ENCODE results near the gene MAP4K4. TPM values are rescaled to one million over a fixed set of nuclear protein-coding genes. Genes with fewer than 3 reads are reported as not detected.

The MAP4K4 gene
- total RNA-seq, 2 donors from 2014 or later = 47.5 to 50.4 TPM

GRCh38 chr2:101698844-101699754 lies 1.6 kb downstream of the MAP4K4 start:
- Histone ChIP-seq H3K9me3 (no peaks in the 10 kb centered on the region), H3K27ac (peak overlapping the region; percentile 72 to 79), H3K36me3 (no peaks in the 10 kb centered on the region), H3K4me1 (peaks cover 0 to 31% of the 10 kb centered on the region in 2 donors), H3K27me3 (no peaks in the 10 kb centered on the region), H3K4me3 (peak overlapping the region; percentile 59 to 62)
- no peak for TF ChIP-seq CTCF (IDR thresholded peaks at IDR 0.05)
- no peak for DNase-seq (ENCODE audit: low spot score)

GRCh38 chr2:101699755-101700461 lies 2.4 kb downstream of the MAP4K4 start:
- peaks cover 0 to 37% of the 10 kb centered on the region in 2 donors for H3K4me1 ChIP-seq
- H3K27ac ChIP-seq = peak overlapping the region; percentile 72 to 79
- no peak for DNase-seq (ENCODE audit: low spot score)
- H3K36me3 ChIP-seq = no peaks in the 10 kb centered on the region
- H3K4me3 ChIP-seq = peak overlapping the region; percentile 59 to 62
- no peaks in the 10 kb centered on the region for H3K9me3 ChIP-seq
- TF ChIP-seq CTCF (IDR thresholded peaks at IDR 0.05) = peak in 1 of 2 donors; percentile 13
- no peaks in the 10 kb centered on the region for H3K27me3 ChIP-seq

GRCh38 chr2:101704046-101704466 lies 6.5 kb downstream of the MAP4K4 start:
- Histone ChIP-seq H3K27me3 (no peaks in the 10 kb centered on the region), H3K4me1 (peaks cover 0 to 57% of the 10 kb centered on the region in 2 donors), H3K9me3 (no peaks in the 10 kb centered on the region), H3K4me3 (no peak overlapping the region), H3K27ac (peak overlapping the region; percentile 27 to 37), H3K36me3 (no peaks in the 10 kb centered on the region)
- DNase-seq (ENCODE audit: low spot score) = no peak
- TF ChIP-seq CTCF (IDR thresholded peaks at IDR 0.05) = no peak

GRCh38 chr2:101704816-101705578 lies 7.5 kb downstream of the MAP4K4 start:
- Histone ChIP-seq H3K36me3 (no peaks in the 10 kb centered on the region), H3K4me3 (no peak overlapping the region), H3K9me3 (no peaks in the 10 kb centered on the region), H3K27me3 (no peaks in the 10 kb centered on the region), H3K27ac (peak overlapping the region in 1 of 2 donors; percentile 31), H3K4me1 (peaks cover 0 to 61% of the 10 kb centered on the region in 2 donors)
- TF ChIP-seq CTCF (IDR thresholded peaks at IDR 0.05) = no peak
- no peak for DNase-seq (ENCODE audit: low spot score)

GRCh38 chr2:101706121-101706818 lies 8.8 kb downstream of the MAP4K4 start:
- no peak overlapping the region for H3K4me3 ChIP-seq
- peaks cover 0 to 62% of the 10 kb centered on the region in 2 donors for H3K4me1 ChIP-seq
- peak overlapping the region in 1 of 2 donors; percentile 31 for H3K27ac ChIP-seq
- DNase-seq (ENCODE audit: low spot score) = no peak
- H3K36me3 ChIP-seq = no peaks in the 10 kb centered on the region
- TF ChIP-seq CTCF (IDR thresholded peaks at IDR 0.05) = no peak
- no peaks in the 10 kb centered on the region for H3K9me3 ChIP-seq
- H3K27me3 ChIP-seq = no peaks in the 10 kb centered on the region

Data from right atrium auricular region (tissue), 2 donors.